Mesenchymal stem cell (in vitro differentiated cells and primary cell): Measurements from ENCODE around the gene PANK4.

ENCODE experiments used
- DNase-seq: peaks from one replicate; pipeline ENCODE4 v3.0.0-alpha.2; 2013
- H2AFZ ChIP-seq: one replicate; pipeline ENCODE4 v1.6.1; 2013; ENCODE audit warnings: low read depth, mild to moderate bottlenecking, control low read depth, inconsistent platforms, low read length, moderate library complexity
- H2AK5ac ChIP-seq: 2 replicates; pipeline ENCODE4 v1.6.1; 2013; ENCODE audit warnings: low read length, moderate library complexity, mild to moderate bottlenecking, inconsistent platforms; ENCODE audit not compliant: severe bottlenecking
- H2BK120ac ChIP-seq: one replicate; pipeline ENCODE4 v1.6.1; 2013; ENCODE audit warnings: low read depth, mild to moderate bottlenecking, inconsistent platforms, low read length, moderate library complexity
- H2BK12ac ChIP-seq, 2 experiments: one replicate each; pipeline ENCODE4 v1.6.1; 2013; ENCODE audit warnings: inconsistent platforms in 2 of 2, low read length in 2 of 2, mild to moderate bottlenecking in 2 of 2, moderate library complexity in 2 of 2, control low read depth in 1 of 2
- H2BK15ac ChIP-seq: one replicate; pipeline ENCODE4 v1.6.1; 2013; ENCODE audit warnings: mild to moderate bottlenecking, low read depth, inconsistent platforms; ENCODE audit not compliant: poor library complexity, severe bottlenecking
- H2BK5ac ChIP-seq: 2 replicates; pipeline ENCODE4 v1.6.1; 2013; ENCODE audit warnings: low read depth, mild to moderate bottlenecking, low read length, control low read depth, inconsistent platforms; ENCODE audit not compliant: poor library complexity, severe bottlenecking
- H3K14ac ChIP-seq, 2 experiments: one replicate each; pipeline ENCODE4 v1.6.1; 2013; ENCODE audit warnings: inconsistent platforms in 2 of 2, low read length in 2 of 2, control low read depth in 1 of 2, mild to moderate bottlenecking in 1 of 2, moderate library complexity in 1 of 2
- H3K18ac ChIP-seq, 2 experiments: one replicate each; pipeline ENCODE4 v1.6.1; 2013; ENCODE audit warnings: inconsistent platforms in 2 of 2, low read length in 2 of 2, control low read depth in 1 of 2, low read depth in 1 of 2, mild to moderate bottlenecking in 1 of 2
- H3K23ac ChIP-seq, 2 experiments: one replicate each; pipeline ENCODE4 v1.6.1; 2013; ENCODE audit warnings: inconsistent platforms in 2 of 2, low read length in 2 of 2, mild to moderate bottlenecking in 2 of 2, moderate library complexity in 2 of 2, control low read depth in 1 of 2
- H3K27ac ChIP-seq: 2 replicates; pipeline ENCODE4 v1.5.1; 2013; ENCODE audit warnings: mild to moderate bottlenecking, moderate library complexity, low read length, control low read depth, inconsistent platforms; ENCODE audit not compliant: poor library complexity, severe bottlenecking
- H3K27me3 ChIP-seq, 2 experiments: 2 replicates each; pipeline versions ENCODE4 v1.6.1 to v1.7.0; 2013; ENCODE audit warnings: low read length in 2 of 2, mild to moderate bottlenecking in 2 of 2, moderate library complexity in 2 of 2, control low read depth in 1 of 2, inconsistent platforms in 1 of 2; ENCODE audit not compliant: control insufficient read depth in 1 of 2, insufficient read depth in 1 of 2
- H3K36me3 ChIP-seq, 2 experiments: 2 replicates each; pipeline versions ENCODE4 v1.6.1 to v1.7.0; 2013; ENCODE audit warnings: low read length in 2 of 2, control low read depth in 1 of 2, inconsistent platforms in 1 of 2, low read depth in 1 of 2, mild to moderate bottlenecking in 1 of 2; ENCODE audit not compliant: insufficient read depth in 2 of 2, control insufficient read depth in 1 of 2
- H3K4ac ChIP-seq, 2 experiments: one replicate each; pipeline ENCODE4 v1.6.1; 2013; ENCODE audit warnings: inconsistent platforms in 2 of 2, low read length in 2 of 2, mild to moderate bottlenecking in 2 of 2, moderate library complexity in 2 of 2, control low read depth in 1 of 2, low read depth in 1 of 2
- H3K4me1 ChIP-seq: 2 replicates; pipeline ENCODE4 v1.6.1; 2013; ENCODE audit warnings: low read depth, low read length, control low read depth; ENCODE audit not compliant: control insufficient read depth, insufficient read depth
- H3K4me2 ChIP-seq: 2 replicates; pipeline ENCODE4 v1.6.1; 2013; ENCODE audit warnings: low read length, mild to moderate bottlenecking, inconsistent platforms; ENCODE audit not compliant: poor library complexity, severe bottlenecking
- H3K4me3 ChIP-seq, 2 experiments: 2 replicates each; pipeline versions ENCODE4 v1.5.1 to v1.7.0; 2013; ENCODE audit warnings: low read length in 2 of 2, mild to moderate bottlenecking in 2 of 2, control low read depth in 1 of 2, low read depth in 1 of 2; ENCODE audit not compliant: insufficient read depth in 1 of 2
- H3K79me1 ChIP-seq: replicated peaks from 2 replicates; pipeline ENCODE4 v1.6.1; 2013; ENCODE audit warnings: mild to moderate bottlenecking, control low read depth, low read length, inconsistent platforms; ENCODE audit not compliant: poor library complexity, severe bottlenecking
- H3K9ac ChIP-seq: 2 replicates; pipeline ENCODE4 v1.7.0; 2013; ENCODE audit warnings: mild to moderate bottlenecking, low read length, moderate library complexity
- H3K9me3 ChIP-seq: 2 replicates; pipeline ENCODE4 v1.7.0; 2013; ENCODE audit warnings: mild to moderate bottlenecking, low read length; ENCODE audit not compliant: control insufficient read depth
- H4K8ac ChIP-seq: one replicate; pipeline ENCODE4 v1.6.1; 2013; ENCODE audit warnings: inconsistent platforms, mild to moderate bottlenecking, low read length, moderate library complexity
- H4K91ac ChIP-seq: one replicate; pipeline ENCODE4 v1.6.1; 2013; ENCODE audit warnings: mild to moderate bottlenecking, low read length, inconsistent platforms
- WGBS: methylation state at CpG from one replicate; pipeline ENCODE4 v1.1.7; 2013; ENCODE audit warnings: mixed read lengths; 5-methylcytosine and 5-hydroxymethylcytosine counted together

The PANK4 gene

DNA sequence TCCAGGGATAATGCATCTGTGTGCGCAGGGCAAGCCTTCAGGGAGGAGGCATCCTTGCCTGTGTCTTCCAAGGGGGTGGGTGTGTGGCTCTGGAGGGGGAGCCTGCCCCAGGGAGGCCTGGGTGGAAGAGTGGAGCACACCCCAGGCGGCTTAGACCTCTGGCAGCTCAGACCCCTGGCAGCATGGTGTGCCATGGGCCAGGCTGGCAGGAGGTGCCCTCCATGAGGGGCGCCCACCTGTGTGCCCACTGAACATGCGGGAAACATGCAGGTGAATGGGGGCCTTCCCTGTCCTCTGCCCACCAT, 1.1 kb upstream of the PANK4 start:
- no peak for DNase-seq
- Histone ChIP-seq H3K4ac (no peak overlapping the region), H3K4me2 (no peak overlapping the region), H3K9ac (no peak overlapping the region), H3K27me3 (peaks cover 29 to 39% of the 10 kb centered on the region in 2 experiments), H3K4me1 (peaks cover 58% of the 10 kb centered on the region), H3K14ac (no peak overlapping the region), H3K4me3 (no peak overlapping the region), H2BK15ac (no peak overlapping the region), H2BK5ac (no peak overlapping the region), H2BK12ac (no peak overlapping the region), H4K8ac (no peak overlapping the region), H3K79me1 (peaks cover 3% of the 10 kb centered on the region), H3K9me3 (no peaks in the 10 kb centered on the region), H2BK120ac (no peak overlapping the region), H2AK5ac (no peak overlapping the region), H3K18ac (no peak overlapping the region), H4K91ac (no peak overlapping the region), H3K36me3 (peaks cover 0 to 12% of the 10 kb centered on the region in 2 experiments), H3K23ac (no peak overlapping the region), H3K27ac (no peak overlapping the region), H2AFZ (no peak overlapping the region)
- 90% methylated on average over 4 of the region's 4 CpGs for WGBS

DNA sequence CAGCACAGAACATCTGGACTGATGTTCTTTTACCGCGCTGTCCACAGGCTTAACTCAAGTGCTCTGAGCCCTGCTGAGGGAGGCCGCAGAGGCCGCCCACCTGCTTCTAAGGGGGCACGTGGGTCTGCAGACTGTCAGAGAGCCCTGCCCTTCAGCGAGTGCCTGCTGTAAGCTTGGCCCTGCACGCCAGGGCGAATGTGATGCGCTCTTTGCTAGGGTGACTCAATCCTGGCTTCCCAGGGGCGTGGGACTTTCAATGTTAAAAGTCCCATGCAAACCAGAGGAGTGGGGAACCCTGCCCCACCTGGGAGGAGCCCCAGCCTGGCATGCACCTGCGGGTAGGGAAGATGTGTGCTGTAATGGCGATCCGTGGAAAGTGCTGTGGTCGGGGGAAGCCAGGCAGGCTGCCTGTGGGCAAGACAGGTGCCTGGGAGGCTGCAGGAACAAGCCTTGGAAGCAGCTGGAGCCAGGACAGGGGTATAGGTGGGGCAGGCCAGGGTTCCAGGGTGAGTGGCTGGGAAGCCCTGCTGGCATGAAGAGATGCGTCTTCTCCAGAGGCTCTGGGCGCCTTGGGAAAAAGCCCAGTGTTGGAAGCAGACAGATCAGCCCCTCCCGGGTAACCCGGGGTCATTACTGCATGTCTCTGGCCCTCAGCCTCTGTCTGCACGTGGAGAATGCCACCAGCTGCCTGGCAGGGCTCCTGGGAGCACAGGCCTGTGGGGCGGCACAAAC, 594 bp upstream of the PANK4 start:
- Histone ChIP-seq H3K79me1 (peaks cover 3% of the 10 kb centered on the region), H3K9ac (no peak overlapping the region), H2BK5ac (no peak overlapping the region), H3K9me3 (no peaks in the 10 kb centered on the region), H2AFZ (no peak overlapping the region), H3K4me1 (peaks cover 58% of the 10 kb centered on the region), H2AK5ac (no peak overlapping the region), H4K91ac (no peak overlapping the region), H3K4me2 (peak overlapping the region; percentile 58), H3K4ac (no peak overlapping the region), H2BK15ac (no peak overlapping the region), H3K4me3 (peak overlapping the region; percentile 41 to 72), H3K27ac (no peak overlapping the region), H2BK120ac (no peak overlapping the region), H3K23ac (no peak overlapping the region), H3K14ac (no peak overlapping the region), H3K27me3 (peaks cover 29 to 35% of the 10 kb centered on the region in 2 experiments), H3K36me3 (peaks cover 0 to 10% of the 10 kb centered on the region in 2 experiments), H2BK12ac (no peak overlapping the region), H3K18ac (peak overlapping the region in 1 of 2 experiments; percentile 5), H4K8ac (no peak overlapping the region)
- WGBS, result 38% methylated on average over 20 of the region's 20 CpGs
- DNase-seq, result peak; percentile 76

DNA sequence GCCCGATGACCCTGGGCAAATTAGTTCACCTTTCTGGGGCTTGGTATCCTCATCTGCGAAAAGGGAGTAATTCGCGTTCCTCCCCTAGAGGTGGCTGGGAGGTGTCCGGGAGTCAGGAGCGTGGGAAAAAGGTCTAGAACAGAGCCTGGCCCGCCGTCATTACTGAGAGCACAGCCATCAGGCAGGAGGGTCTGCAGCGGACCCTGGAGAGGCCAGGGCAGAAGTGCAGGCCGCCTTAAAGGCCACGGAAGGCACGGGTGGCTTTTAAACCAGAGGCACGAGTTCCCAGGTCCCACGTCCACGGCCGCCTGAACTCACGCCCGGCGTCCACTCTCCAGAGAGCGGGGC, 850 bp downstream of the PANK4 start:
- Histone ChIP-seq H3K23ac (no peak overlapping the region), H4K8ac (peak overlapping the region; percentile 66), H4K91ac (no peak overlapping the region), H3K4me2 (peak overlapping the region; percentile 72), H3K4ac (peak overlapping the region; percentile 22 to 35), H2BK15ac (no peak overlapping the region), H2AK5ac (no peak overlapping the region), H2AFZ (no peak overlapping the region), H3K27me3 (peaks cover 16 to 20% of the 10 kb centered on the region in 2 experiments), H3K79me1 (peaks cover 12% of the 10 kb centered on the region), H3K9me3 (no peaks in the 10 kb centered on the region), H3K36me3 (peaks cover 9 to 23% of the 10 kb centered on the region in 2 experiments), H3K4me3 (peak overlapping the region; percentile 90 to 98), H3K14ac (peak overlapping the region in 1 of 2 experiments; percentile 23), H3K4me1 (peaks cover 52% of the 10 kb centered on the region), H3K9ac (peak overlapping the region; percentile 93), H3K18ac (peak overlapping the region in 1 of 2 experiments; percentile 80), H3K27ac (no peak overlapping the region), H2BK120ac (no peak overlapping the region), H2BK12ac (no peak overlapping the region), H2BK5ac (no peak overlapping the region)
- no peak for DNase-seq
- WGBS, result 7% methylated on average over 17 of the region's 20 CpGs

DNA sequence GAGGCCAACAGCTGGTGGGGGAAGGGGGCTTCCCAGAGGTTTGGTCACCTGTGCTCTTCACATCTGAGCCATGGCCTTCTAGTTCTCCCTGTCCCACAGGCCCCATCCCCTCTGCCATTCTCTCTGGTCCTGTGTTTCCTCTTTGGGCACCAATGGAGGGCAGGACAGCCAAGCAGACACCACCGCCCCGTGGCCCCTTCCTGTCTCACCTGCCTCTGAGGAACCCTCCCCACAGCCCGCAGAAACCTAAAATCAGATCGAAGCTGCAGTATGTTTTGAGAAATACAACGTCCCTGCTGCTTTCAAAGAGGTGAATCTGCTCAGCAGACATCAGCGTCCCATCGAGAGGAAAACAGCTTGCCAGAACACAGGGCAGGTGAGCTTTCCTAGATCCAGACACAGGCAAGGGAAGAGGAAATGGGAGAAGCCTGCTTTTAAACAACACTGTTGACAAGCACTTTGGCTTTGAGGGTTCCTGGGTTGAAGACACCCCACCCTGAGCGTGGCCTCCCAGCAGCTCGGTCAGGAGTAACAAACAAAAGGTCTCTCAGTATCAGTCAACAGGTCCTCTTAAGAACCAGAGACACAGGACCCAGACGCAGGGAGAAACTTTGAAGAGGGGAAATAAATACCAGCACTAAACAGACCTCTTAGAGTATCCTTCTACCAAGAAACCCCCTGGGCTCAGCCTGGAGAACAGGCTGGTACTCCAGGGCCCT, 2.3 kb downstream of the PANK4 start:
- 85% methylated on average over 10 of the region's 10 CpGs for WGBS
- Histone ChIP-seq H3K9ac (no peak overlapping the region), H2AK5ac (no peak overlapping the region), H2BK12ac (peak overlapping the region; percentile 37 to 49), H2BK15ac (no peak overlapping the region), H3K4me3 (peak overlapping the region in 1 of 2 experiments; percentile 98), H3K4ac (no peak overlapping the region), H2BK5ac (no peak overlapping the region), H3K18ac (peak overlapping the region; percentile 56 to 58), H3K36me3 (peaks cover 18 to 38% of the 10 kb centered on the region in 2 experiments), H3K27ac (no peak overlapping the region), H2BK120ac (no peak overlapping the region), H3K23ac (no peak overlapping the region), H3K9me3 (no peaks in the 10 kb centered on the region), H3K79me1 (peaks cover 18% of the 10 kb centered on the region), H4K8ac (no peak overlapping the region), H3K14ac (peak overlapping the region in 1 of 2 experiments; percentile 44), H3K4me2 (no peak overlapping the region), H3K27me3 (peaks cover 14 to 17% of the 10 kb centered on the region in 2 experiments), H3K4me1 (peaks cover 39% of the 10 kb centered on the region), H2AFZ (no peak overlapping the region), H4K91ac (peak overlapping the region; percentile 75)
- no peak for DNase-seq
